ENCODE results near the gene TRH. TPM values are rescaled to one million over a fixed set of nuclear protein-coding genes. Genes with fewer than 3 reads are reported as not detected.

The TRH gene
- total RNA-seq, 2 donors from 2014 or later = 0.22 to 0.29 TPM

DNA sequence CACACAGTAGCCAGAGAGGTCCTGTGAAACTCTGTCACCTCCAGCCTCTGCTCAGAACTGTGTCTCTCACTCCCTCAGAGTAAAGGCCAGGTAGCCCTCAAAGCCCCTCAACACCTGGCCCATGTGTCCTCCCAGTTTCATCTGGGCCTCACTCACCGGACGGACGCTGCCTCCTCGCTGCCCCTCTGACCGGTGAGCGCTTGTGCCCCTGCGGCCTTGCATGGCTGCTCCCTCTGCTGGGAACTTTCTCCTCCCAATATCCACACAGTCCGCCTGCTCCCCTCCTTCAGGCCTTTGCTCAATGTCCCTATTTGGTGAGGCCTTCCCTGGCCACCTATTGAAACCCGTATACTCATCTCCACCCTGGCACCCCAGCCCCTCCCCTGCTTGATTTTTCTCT lies 36.8 kb upstream of the TRH start:
- no peaks in the 10 kb centered on the region for H3K27me3 ChIP-seq (ENCODE audit: control insufficient read depth, insufficient read depth, low read length, poor library complexity, severe bottlenecking)
- Mint-ChIP-seq H3K4me1 (peaks cover 6% of the 10 kb centered on the region), H3K27me3 (ENCODE audit: insufficient read depth) (peaks cover 5% of the 10 kb centered on the region), H3K36me3 (ENCODE audit: low read depth) (no peaks in the 10 kb centered on the region), H3K4me3 (no peak overlapping the region), H3K27ac (no peak overlapping the region), H3K9me3 (no peaks in the 10 kb centered on the region)
- H3K4me3 ChIP-seq (ENCODE audit: low read length) = no peak overlapping the region
- H3K4me1 ChIP-seq (ENCODE audit: control insufficient read depth, insufficient read depth, low read length) = no peaks in the 10 kb centered on the region
- 87 to 89% methylated on average over 8 to 9 of the region's 9 CpGs for whole genome bisulfite sequencing, 2 experiments (ENCODE audit: insufficient coverage in 1 of 2, insufficient read length in 1 of 2)
- no peak overlapping the region for H3K27ac ChIP-seq (ENCODE audit: low read depth, low read length)
- H3K9ac ChIP-seq (ENCODE audit: extremely low read depth, low read length, poor library complexity, severe bottlenecking) = no peak overlapping the region
- H3K36me3 ChIP-seq (ENCODE audit: control insufficient read depth, insufficient read depth, low read length) = no peaks in the 10 kb centered on the region
- no peaks in the 10 kb centered on the region for H3K9me3 ChIP-seq (ENCODE audit: control insufficient read depth, low read length)
- DNase-seq = peak; percentile 72
- TF ChIP-seq, protein P1, sequence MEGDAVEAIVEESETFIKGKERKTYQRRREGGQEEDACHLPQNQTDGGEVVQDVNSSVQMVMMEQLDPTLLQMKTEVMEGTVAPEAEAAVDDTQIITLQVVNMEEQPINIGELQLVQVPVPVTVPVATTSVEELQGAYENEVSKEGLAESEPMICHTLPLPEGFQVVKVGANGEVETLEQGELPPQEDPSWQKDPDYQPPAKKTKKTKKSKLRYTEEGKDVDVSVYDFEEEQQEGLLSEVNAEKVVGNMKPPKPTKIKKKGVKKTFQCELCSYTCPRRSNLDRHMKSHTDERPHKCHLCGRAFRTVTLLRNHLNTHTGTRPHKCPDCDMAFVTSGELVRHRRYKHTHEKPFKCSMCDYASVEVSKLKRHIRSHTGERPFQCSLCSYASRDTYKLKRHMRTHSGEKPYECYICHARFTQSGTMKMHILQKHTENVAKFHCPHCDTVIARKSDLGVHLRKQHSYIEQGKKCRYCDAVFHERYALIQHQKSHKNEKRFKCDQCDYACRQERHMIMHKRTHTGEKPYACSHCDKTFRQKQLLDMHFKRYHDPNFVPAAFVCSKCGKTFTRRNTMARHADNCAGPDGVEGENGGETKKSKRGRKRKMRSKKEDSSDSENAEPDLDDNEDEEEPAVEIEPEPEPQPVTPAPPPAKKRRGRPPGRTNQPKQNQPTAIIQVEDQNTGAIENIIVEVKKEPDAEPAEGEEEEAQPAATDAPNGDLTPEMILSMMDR (conservative IDR thresholded peaks at IDR 0.05) = peak; percentile 46

DNA sequence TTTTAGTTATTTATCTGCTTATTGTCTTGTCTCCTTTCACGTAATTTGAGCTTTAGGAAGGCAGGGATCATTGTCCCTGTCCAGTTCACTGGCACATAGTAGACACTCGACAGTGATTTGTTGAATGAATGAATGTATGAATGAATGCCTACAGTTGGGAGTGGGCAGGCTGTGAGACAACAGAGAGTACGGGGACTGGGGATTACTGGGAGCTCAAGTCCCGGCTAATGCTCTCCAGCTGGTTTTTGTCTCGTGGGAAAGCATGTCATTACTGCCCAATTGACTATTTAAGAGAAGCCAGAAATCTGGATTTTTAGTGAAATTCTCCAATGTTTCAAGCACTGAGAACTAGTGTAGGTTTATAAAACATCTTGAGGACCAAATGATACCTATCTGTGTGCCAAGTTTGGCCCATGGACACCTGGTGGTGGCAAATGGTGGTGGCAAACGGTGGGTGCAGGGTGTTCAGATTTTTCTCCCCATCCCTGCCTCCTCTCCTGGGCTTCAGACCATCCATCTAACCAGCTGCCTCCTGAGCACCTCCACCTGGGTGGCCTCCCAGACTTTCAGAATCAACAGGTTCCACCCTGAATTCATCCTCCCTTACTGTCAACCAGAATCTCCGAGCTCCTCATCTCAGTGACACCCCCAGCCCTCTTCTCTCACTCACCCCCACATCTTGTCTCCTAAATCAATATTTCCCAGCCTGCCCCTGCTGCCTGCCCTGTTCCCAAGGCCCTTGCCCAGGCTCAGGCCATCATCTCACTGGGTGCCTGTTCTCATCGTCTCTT lies 36.2 kb upstream of the TRH start:
- Mint-ChIP-seq H3K27ac (no peak overlapping the region), H3K4me1 (peaks cover 6% of the 10 kb centered on the region), H3K9me3 (no peaks in the 10 kb centered on the region), H3K27me3 (ENCODE audit: insufficient read depth) (peaks cover 5% of the 10 kb centered on the region), H3K36me3 (ENCODE audit: low read depth) (no peaks in the 10 kb centered on the region), H3K4me3 (no peak overlapping the region)
- 86 to 95% methylated on average over 4 to 8 of the region's 8 CpGs for WGBS, 2 experiments (ENCODE audit: insufficient coverage in 1 of 2, insufficient read length in 1 of 2)
- no peak for DNase-seq
- Histone ChIP-seq H3K9me3 (ENCODE audit: control insufficient read depth, low read length) (no peaks in the 10 kb centered on the region), H3K27me3 (ENCODE audit: control insufficient read depth, insufficient read depth, low read length, poor library complexity, severe bottlenecking) (no peaks in the 10 kb centered on the region), H3K9ac (ENCODE audit: extremely low read depth, low read length, poor library complexity, severe bottlenecking) (no peak overlapping the region), H3K4me1 (ENCODE audit: control insufficient read depth, insufficient read depth, low read length) (no peaks in the 10 kb centered on the region), H3K36me3 (ENCODE audit: control insufficient read depth, insufficient read depth, low read length) (no peaks in the 10 kb centered on the region), H3K4me3 (ENCODE audit: low read length) (no peak overlapping the region), H3K27ac (ENCODE audit: low read depth, low read length) (no peak overlapping the region)
- TF ChIP-seq, protein P1 (conservative IDR thresholded peaks at IDR 0.05) = peak; percentile 40

DNA sequence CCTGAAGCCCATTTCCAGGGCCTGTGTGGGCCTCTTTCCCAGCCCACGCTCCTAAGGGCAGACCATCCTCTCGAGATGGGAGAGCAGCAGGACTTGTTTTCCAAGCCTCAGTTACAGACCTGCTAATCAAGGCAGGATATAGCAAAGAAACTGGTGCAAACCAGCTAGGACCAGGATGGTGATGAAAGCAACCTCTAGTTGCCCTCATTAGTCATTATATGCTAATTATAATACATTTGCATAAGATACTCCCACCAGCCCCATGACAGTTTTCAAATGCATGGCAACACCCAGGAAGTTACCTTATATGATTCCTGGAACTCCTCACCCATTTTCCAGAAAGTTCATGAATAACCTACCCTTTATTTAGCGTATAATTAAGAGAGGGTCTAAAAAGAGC lies 34.4 kb upstream of the TRH start:
- Histone ChIP-seq H3K9ac (ENCODE audit: extremely low read depth, low read length, poor library complexity, severe bottlenecking) (no peak overlapping the region), H3K27me3 (ENCODE audit: control insufficient read depth, insufficient read depth, low read length, poor library complexity, severe bottlenecking) (no peaks in the 10 kb centered on the region), H3K4me1 (ENCODE audit: control insufficient read depth, insufficient read depth, low read length) (no peaks in the 10 kb centered on the region), H3K27ac (ENCODE audit: low read depth, low read length) (no peak overlapping the region), H3K4me3 (ENCODE audit: low read length) (no peak overlapping the region), H3K9me3 (ENCODE audit: control insufficient read depth, low read length) (no peaks in the 10 kb centered on the region), H3K36me3 (ENCODE audit: control insufficient read depth, insufficient read depth, low read length) (no peaks in the 10 kb centered on the region)
- H3K4me1 Mint-ChIP-seq = peaks cover 4% of the 10 kb centered on the region
- DNase-seq = no peak
- no peak overlapping the region for H3K4me3 Mint-ChIP-seq
- TF ChIP-seq, protein P1 (conservative IDR thresholded peaks at IDR 0.05) = no peak
- H3K27me3 Mint-ChIP-seq (ENCODE audit: insufficient read depth) = peaks cover 8% of the 10 kb centered on the region
- WGBS, 2 experiments (ENCODE audit: insufficient coverage in 1 of 2, insufficient read length in 1 of 2) = 92 to 93% methylated on average over 2 to 3 of the region's 3 CpGs
- no peaks in the 10 kb centered on the region for H3K36me3 Mint-ChIP-seq (ENCODE audit: low read depth)
- peaks cover 9% of the 10 kb centered on the region for H3K9me3 Mint-ChIP-seq
- no peak overlapping the region for H3K27ac Mint-ChIP-seq
